Fibroblast of upper back skin (primary cell): ENCODE data around the gene MAML3.

Experiments used
- DNase-seq: peaks from one replicate; pipeline ENCODE4 v3.0.0-alpha.2; 2013

Gene MAML3

DNA sequence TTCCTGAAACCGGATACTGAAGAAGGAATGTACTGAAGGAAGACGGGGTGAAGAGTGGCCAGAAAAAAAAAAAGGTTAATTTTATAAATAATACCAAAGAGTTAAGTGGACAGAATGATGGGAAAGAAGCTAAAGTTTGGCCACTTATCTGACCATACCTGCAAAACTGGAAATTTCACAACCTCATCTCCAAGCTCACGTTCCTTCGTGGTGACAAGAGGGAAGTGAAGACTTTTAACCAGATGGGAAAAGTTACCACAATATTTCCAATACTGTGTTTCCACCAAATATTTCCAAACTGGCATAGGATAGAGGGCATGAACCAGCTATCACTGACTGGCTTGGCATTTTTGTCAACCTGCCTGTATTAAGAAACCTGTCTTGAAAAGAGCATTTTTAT is 56.4 kb downstream of the MAML3 start:
- no peak for DNase-seq

DNA sequence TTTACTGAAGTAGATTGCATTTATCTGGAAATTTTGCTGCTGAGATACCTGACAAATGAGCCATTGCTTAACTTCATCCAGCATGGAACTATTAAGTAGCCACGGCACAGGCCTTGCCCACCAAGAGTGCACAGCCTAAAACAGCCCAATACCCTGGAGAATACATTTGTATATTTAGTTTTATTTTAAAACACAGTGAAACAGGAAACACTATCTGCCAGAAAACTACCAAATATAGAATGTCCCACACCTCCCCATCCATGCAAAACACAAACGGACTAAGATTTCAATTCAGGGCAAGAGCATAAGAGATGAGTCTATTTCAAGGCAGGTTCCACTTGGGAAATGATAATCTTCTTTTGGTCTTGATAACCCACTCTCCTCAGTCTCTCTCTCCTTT is 57.1 kb downstream of the MAML3 start:
- DNase-seq = no peak

DNA sequence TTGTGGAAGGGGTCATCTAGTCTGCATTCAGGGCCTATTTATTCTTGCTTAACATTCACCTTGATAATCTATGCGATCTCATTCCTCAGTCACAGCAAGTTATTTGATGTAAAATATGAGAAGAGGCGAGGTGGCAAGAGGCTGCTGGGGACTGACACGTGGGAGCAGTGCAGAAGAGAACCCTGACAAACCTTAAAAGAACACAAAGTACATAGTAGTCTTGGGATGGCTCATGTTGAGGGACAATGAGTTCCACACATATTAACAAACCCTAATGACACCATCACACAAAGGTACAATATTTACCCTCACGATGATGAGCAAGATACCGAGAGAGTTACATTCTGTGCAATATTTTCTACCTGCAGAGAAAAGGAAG is 57.5 kb downstream of the MAML3 start:
- DNase-seq = no peak

DNA sequence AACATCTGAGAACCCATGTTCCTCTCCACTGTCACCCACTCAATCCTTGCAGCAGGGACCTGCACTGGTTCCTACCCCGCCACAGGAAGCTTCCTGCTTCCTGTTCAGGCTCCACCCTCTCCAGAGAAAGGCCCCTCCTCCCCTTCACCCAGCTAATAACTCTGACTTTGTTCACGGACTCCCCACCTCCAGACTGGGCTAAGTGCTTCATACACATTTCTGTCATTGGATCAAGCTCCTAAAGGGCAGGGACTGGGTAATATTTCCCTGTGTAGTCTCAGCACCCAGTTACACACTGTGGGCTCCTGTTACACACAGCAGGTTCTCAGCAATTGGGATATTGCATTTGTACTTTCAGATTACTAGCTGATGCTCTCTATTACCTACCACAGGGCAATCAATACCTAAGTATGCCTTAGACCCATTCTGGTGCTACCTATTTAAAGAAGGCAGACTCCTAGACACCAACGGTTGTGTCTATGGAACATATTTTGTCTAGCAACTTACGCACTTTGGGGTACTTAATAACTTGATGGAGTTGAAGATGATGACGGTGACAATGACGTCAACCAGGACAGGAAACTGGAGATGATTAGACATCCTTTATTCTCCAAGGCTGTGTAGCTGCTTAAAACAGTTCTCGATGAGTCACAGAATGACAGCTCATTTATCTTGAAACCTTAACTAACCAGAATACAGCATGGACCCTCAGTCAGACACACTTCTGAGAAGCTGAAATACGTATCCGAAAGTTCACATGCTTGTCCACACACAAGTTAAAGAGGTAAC is 58.1 kb downstream of the MAML3 start:
- DNase-seq = peak; percentile 94

- no peak for DNase-seq
Observed at GRCh38 chr4:140094438-140095420, 59.3 kb downstream of the MAML3 start.

GRCh38 chr4:140092094-140092851 is 61.7 kb downstream of the MAML3 start:
- no peak for DNase-seq

DNA sequence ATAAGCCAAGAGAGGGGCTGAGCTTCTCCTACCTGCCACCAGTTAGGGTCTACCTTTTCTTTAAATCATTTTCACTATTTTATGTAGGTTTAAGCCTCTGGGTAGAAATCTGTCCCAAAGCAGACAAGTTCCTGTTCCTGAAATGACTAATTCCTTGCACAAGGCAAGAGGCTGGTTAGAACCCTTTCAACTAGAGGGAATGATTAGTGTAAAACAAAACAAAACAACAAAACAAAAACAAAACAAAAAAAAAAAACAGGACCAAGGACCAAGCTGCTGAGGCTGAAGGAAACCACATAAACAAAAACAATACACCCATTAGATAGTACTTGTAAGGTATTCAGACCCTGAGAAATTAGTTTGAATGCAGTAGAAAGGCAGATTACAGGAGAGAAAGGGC is 62.7 kb downstream of the MAML3 start:
- DNase-seq = no peak

DNA sequence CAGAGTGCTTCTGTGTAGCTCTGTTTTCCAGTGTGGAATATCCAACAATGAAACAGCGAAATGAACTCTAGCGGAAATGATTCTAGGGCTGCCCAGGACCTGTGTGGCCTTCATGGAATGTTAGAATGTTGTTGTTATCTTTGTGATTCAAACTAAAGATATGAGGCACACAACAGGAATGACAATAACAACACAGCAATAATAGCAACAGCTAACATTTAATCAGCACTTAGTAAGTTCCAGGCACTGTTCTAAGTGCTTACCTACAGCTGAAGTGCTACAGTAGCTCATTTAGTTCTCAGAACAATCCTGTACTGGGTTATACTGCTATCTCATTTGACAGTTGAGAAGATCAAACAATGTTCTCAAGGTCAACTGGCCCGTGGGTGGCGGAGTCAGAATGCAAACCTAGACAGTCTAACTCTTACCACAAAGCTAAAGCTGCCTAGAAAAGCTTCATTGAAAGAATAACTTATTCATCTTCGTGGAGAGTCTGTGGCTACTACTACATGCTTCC is 63.7 kb downstream of the MAML3 start:
- no peak for DNase-seq

DNA sequence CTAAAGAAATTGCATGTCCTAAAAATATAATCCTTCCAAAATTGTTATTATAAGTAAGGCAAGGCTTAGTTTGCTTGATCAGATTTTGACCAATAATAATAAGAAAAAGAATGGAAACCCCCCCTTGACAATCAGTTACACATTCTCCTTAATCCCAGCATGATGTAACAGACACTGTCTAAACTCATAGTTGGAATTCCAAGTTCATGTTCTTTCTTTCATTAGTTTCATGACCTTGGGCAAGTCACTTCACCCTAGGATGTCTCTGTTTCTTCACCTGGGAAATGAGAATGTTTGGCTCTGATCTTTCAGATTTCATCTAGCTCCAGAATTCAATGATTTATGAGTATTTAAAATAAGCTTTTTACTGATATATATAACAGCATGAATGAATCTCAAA is 64.8 kb downstream of the MAML3 start:
- no peak for DNase-seq

DNA sequence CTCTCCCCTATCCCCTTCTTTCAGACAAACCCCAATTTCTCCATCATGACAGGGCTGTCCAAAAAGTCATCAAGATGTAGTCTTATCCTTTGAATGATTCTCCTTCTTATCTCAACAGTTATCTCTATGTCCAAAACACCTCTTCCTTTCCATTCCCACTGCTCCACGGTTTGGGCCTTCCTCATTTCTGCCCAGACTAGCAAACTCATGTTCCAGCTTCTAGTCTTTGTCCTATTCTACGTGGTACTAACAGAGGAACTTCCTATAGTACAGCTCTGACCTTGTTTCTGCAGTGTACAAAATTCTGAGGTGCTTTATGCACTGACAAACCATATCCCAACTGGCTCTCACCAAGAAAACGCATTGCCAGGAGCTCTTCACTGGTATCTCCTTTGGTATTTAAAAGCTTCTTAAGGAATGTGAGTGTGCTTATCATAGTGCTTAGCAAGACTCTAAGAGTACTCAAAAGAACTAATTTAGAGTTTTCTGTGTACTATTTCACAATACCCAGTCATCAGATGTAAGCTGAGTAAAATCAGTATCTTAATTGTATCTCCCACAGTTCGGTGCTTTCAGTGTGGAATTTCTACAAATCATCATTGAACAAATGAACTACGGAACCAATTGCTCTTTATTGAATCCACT is 65.5 kb downstream of the MAML3 start:
- DNase-seq = no peak

- DNase-seq = no peak
Observed at GRCh38 chr4:140085881-140086280, 68.1 kb downstream of the MAML3 start.

DNA sequence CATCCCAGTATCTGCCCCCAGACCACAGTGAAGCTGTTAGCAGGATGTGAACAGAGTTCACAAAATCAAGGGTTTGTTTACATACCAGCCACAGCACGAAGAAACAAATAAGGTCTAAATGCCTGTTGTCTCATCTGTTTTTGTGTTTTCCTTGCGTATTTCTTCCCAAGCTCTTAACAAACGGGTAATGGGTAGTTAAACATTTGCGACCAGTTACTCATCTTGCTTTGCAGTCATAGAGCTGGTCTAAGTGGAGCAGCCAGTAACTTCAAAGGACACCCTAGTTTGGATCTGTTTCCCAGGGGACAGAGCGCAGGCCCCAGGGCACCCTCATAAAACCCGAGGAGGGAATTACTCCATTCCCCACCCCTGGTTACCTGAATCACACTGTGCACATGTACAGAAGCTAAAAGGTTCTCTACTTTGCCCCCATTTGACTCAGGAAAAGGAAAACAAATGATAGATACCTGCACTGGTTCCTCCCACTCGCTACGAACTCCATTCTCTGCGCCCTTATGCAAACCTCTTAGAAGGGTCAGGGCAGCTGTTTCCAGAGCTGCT is 68.8 kb downstream of the MAML3 start:
- DNase-seq = no peak

DNA sequence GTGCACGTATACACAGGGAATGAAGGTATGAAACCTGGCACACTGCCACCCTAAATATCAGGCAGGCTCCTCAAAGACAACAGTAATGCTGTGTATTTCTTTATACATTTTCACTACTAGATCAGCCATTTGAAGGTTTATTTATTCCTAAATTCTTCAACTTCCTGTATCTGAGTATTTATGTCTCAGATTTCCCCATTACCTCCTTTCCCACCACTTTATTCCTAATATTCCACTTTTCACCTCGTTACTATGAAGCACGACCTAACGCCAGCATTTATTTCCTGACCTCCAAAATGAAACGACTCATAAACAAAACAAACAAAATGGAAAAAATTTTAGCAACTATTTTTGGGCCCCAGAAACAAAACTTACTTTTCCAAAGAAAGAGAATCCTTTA is 69.6 kb downstream of the MAML3 start:
- no peak for DNase-seq

DNA sequence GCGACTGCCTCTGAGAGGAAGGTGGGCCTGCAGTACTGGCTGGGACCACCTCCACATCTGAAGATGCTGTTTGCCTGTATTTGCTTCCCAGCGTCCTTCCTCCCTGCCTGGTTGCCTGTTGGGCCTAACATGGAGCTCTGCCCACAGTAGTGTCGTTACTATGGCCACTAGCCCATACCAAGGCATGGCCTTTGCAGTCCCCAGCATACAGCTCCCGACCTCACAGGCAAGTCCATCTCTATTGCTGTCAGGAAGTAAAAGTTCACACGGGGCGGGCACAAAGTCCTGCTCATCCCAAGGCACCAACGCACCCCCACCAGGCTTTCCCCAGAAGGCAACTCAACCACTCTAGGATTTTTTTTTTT is 71.6 kb downstream of the MAML3 start:
- no peak for DNase-seq

DNA sequence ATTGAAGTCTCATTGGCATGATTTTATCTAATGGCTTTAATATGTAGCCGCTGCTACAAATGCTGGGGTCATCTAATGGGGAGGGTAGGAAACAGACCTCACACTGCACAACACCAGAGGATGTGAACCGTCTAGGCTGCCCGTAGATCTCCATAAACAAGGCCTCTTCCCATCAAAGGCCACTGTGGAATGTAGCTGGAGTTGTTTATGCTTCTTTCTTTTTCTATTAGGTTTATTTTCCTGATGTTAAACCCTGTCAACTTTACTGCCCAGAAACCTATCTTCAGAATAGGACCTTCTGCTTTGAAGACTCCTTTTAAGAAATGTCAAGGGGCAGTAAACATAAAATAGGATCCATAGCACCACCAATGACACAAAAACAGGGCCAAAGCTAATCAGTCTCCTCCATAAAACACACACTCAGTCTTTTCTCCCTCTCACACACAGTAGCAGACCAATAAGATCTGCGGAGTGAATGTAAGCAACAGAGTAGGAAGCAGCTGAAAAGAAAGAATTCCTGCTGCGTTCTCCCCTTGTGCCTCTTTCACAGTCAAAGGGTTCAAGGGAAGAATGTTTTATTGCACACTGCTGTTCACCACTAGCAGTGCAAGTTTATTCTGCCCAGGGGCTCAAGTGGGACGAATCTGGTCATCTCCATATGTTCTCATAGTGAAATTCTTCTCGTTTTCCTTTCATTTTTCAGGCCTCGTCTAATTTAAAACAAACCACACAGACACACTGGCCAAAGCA is 72.2 kb downstream of the MAML3 start:
- no peak for DNase-seq

- DNase-seq = peak; percentile 57
Observed at GRCh38 chr4:140080883-140081282, 73.1 kb downstream of the MAML3 start.

DNA sequence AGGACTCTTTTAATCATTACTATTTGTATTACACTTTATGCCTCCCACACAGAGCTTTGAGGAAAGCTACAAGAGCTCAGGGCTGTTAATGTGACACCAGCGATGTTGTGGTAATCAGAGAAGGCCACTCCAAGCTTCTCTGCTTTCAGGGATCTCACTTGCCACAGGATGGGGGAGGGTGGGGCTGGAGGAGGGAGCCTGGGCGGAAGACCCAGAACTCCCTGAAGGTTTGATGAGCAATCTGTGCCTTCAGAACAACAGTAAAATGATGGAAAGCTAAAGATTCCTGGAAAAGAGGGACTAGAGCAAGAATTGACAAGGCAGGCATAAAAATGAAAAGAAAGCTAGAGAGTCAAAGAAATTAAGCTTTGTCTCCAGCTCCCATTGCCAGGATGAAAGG is 75.6 kb downstream of the MAML3 start:
- peak; percentile 56 for DNase-seq

DNA sequence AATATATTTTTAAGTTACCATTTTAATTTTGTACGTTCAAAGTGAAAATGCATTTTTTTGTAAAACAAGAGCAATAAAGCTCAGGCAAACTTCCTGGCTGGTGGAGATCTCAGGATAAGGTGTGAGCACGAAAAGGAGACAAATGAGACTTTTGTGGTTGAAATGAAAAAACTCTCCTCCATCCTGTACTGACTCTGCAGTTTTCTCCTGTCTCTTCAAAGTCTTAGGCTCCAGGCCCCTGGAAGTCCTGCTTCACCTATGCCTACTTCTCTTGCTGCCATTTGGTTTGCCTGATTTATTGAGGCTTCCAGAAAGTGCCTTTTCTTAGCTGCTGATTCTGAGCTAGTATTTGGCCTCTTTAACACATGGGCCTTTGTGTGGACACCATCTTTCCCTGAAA is 77.7 kb downstream of the MAML3 start:
- no peak for DNase-seq

DNA sequence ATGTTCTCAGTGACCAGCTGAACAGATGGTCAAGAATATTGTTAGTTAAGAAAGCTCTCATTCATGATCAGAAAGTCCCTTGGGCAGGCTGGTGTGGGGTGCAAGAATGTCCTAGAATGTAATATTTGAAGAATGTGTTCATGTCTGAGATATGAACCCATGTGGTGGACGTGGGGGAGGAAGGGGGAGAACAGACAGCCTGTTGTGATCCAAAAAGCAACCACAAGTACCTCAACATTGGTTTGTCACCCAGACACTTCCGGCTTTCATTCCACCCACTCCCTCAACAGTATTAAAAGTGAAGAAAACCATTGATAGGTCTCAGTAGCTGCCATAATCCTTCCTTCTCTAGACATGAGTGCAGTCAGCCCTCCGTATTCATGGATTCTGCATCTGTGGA is 82.2 kb downstream of the MAML3 start:
- DNase-seq = peak; percentile 98

DNA sequence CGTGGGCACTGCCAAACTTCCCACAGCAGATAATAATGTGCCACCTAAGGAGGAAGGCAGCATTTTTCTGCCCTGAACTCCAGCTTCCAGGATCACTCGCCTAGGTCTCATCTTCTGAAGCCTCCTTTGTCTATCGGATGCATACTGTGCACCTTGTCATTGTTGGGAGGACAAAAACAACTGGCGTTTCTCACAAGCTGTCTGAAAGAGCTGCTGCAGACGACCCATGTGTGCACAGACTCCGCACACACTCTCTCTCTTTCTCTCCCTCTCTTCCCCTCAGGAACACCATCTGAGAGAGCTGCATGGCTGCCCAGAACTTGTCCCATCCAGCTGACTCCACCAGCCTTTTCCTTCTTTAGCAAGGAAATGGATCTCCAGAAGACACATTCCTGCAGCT is 83.0 kb downstream of the MAML3 start:
- no peak for DNase-seq

DNA sequence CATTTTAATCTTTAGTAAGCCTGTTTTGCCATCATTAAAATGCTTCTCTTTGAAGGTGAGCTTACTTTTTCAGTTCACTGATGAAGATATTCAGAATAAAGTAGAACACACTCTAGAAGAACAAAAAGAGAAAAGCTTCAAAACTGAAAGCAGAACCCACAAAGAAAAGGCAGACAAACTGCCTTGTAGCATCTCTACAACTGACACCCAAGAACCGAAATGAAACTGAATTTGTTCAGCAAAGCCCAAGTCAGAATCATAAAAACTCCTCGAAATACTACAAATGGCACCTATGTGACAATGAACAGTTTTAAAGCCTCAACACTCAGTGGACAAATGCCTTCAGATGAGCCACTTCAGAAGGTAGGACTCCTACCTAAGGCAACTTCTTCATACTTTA is 83.6 kb downstream of the MAML3 start:
- no peak for DNase-seq

- DNase-seq = peak; percentile 72
Observed at GRCh38 chr4:140069066-140069465, 84.9 kb downstream of the MAML3 start.
